NCI-H510A treated with DMSO at 0.1 percent for 48 hours (cell line): ENCODE results near the gene TSPEAR.
"Not testable (repeated sequence)": the region's sequence is repeated elsewhere in the genome, so short reads cannot be mapped to it uniquely, and the experiment has no call there.

Experiments used
- DNase-seq: peaks from one replicate; lab custom pipeline; 2025; lab: John Stamatoyannopoulos, UW

Gene TSPEAR

DNA sequence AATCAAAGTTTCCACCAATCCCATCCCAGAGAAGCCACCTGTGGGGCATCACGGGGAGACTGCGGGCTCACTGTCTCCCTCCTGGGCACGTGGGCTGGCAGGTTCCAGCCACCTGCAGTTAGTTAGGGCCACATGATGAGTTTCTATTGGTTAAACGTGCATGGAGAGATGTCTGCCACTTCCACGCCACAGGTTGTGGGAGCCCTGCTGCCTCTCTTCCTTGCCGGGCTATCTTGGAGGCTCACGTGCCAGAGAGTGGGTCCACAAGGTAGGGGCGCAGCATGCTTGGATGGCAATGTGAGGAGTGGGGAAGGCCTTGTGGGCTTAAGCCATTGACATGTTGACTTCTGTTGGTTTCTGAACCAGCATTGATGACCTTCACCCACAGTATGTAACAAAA lies 107.5 kb downstream of the TSPEAR start:
- no peak for DNase-seq

- no peak for DNase-seq
Measured at GRCh38 chr21:44603109-44603875, 108.1 kb downstream of the TSPEAR start.

GRCh38 chr21:44602463-44602850 lies 108.9 kb downstream of the TSPEAR start:
- no peak for DNase-seq

GRCh38 chr21:44601596-44602462 lies 109.5 kb downstream of the TSPEAR start:
- DNase-seq, result no peak

- DNase-seq, result not testable (repeated sequence)
Measured at GRCh38 chr21:44601091-44601490, 110.3 kb downstream of the TSPEAR start.

DNA sequence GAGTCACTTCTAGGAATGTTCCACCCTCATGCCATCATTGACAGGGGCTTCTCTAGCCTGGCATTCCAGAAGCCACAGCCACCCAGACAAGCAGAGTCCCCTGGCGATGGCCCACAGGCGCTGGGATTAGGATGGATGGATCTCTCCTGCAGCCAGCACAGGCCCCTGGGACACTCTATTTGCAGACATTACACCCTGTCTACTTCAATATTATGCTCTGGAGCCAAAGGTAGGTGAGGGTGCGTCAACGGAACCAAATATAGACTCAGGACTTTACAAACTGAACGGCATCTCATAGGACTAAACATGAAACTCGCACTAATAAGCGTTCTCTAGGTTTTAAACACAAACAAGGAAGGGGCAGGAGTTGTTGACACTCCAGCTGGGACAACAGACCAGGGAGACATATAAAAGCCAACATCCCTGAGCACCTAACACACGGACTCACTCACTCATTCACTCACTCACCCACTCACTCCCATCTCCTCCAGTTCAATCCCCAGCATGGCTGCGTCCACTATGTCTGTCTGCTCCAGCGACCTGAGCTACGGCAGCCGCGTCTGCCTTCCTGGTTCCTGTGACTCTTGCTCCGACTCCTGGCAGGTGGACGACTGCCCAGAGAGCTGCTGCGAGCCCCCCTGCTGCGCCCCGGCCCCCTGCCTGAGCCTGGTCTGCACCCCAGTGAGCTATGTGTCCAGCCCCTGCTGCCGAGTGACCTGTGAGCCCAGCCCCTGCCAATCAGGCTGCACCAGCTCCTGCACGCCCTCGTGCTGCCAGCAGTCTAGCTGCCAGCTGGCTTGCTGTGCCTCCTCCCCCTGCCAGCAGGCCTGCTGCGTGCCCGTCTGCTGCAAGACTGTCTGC lies 111.0 kb downstream of the TSPEAR start, which contains the start of gene KRTAP10-7:
Gene KRTAP10-7, plus strand, starts transcription at position 480 of the 861 bp plus-strand sequence. Its CDS starts 25 bp downstream, at position 505.
- DNase-seq, result not testable (repeated sequence)

DNA sequence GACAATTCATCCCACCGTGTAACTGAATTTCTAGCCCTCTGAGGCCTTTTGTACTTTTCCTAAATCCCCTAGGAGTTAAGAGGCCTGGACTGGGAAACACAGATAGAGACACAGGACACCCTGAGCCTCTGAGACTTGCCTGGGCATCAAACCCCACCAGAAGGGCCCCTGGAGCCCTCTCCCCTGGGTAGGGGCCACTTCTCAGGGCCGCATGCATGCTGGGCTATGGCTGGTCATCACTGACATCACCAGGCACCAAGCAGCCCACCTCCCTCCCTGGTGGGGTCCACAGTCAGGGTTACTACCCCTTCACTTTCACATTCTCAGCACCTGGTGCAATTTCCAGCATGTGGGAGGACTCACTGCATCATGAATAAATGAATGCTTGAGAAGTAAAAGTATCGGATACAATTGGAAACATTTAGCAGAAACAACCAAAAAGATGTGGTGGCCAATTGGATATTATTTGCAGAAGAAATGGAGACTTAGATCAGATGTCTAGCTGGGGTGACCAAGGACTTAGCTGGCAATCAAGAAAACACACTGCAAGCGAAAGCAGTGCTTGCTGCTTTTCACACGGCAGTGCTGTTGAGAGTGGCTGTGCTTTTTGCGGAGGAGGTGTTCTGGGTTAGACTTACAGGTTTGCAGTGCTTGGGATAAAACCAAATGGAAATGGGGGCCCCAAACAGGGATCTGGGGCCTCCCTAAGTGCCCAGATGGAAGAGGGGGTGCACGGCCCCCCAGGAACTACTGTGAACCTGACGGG lies 111.9 kb downstream of the TSPEAR start:
- no peak for DNase-seq

GRCh38 chr21:44598061-44598460 lies 113.3 kb downstream of the TSPEAR start:
- no peak for DNase-seq

- DNase-seq, result no peak
Measured at GRCh38 chr21:44596068-44596725, 115.2 kb downstream of the TSPEAR start.

DNA sequence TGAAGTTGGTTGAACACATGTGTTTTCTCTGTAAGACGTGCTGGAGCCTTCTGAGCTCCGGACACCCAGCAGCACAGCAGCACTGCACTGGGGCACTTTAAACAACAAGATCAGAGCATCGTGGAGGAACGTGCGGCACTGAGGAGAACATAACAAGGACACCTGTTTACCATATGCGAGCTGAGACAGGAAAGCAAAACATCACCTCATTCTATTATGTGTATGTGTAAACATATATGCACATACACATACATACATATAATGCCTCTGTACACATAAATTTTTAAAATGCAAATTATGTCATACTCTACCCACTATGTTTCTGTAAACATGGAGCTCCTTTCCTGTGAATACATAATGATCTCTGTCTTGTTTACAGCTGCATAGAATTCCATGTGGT lies 115.8 kb downstream of the TSPEAR start:
- no peak for DNase-seq

- DNase-seq, result no peak
Measured at GRCh38 chr21:44594406-44594916, 116.9 kb downstream of the TSPEAR start.

- peak; percentile 20 for DNase-seq
Measured at GRCh38 chr21:44593598-44594405, 117.6 kb downstream of the TSPEAR start.

GRCh38 chr21:44592446-44593311 lies 118.7 kb downstream of the TSPEAR start, which contains the start of gene KRTAP10-6:
TSS of gene KRTAP10-6 (minus strand) at chr21:44592505. CDS start at chr21:44592484, 21 bp downstream.
- DNase-seq, result no peak

DNA sequence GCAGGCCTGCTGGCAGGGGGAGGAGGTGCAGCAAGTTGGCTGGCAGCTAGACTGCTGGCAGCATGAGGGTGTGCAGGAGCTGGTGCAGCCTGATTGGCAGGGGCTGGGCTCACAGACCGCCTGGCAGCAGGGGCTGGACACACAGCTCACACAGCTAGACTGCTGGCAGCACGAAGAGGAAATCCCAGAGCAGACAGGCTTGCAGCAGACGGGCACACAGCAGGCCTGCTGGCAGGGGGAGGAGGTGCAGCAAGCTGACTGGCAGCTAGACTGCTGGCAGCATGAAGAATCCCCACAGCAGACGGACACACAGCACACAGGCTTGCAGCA lies 119.6 kb downstream of the TSPEAR start:
- not testable (repeated sequence) for DNase-seq

GRCh38 chr21:44590897-44591800 lies 120.2 kb downstream of the TSPEAR start:
- not testable (repeated sequence) for DNase-seq

- no peak for DNase-seq
Measured at GRCh38 chr21:44590311-44590721, 121.1 kb downstream of the TSPEAR start.

GRCh38 chr21:44589586-44590305 lies 121.6 kb downstream of the TSPEAR start:
- no peak for DNase-seq
